Large intestine (tissue), 3 donors: ENCODE results near the gene PROS1. TPM values are rescaled to one million over a fixed set of nuclear protein-coding genes. Genes with fewer than 3 reads are reported as not detected.
A peak's percentile ranks its signal among the peaks of the same experiment; 100 is the strongest.
"Not testable (repeated sequence)": the region's sequence is repeated elsewhere in the genome, so short reads cannot be mapped to it uniquely, and the experiment has no call there.

Source experiments
- DNase-seq, 2 donors: peaks; one replicate each; pipeline versions ENCODE4 v3.0.0 to v3.0.0-alpha.2; 2013
- H3K27ac ChIP-seq: one replicate; pipeline ENCODE4 v1.5.1; 2013; ENCODE audit warnings: low read length
- H3K27me3 ChIP-seq: 2 replicates; pipeline ENCODE4 v1.6.1; 2013; ENCODE audit warnings: low read length; ENCODE audit not compliant: control insufficient read depth, insufficient read depth
- H3K36me3 ChIP-seq: 2 replicates; pipeline ENCODE4 v1.6.1; 2013; ENCODE audit warnings: low read length; ENCODE audit not compliant: control insufficient read depth, insufficient read depth
- H3K4me1 ChIP-seq: one replicate; pipeline ENCODE4 v1.6.1; 2013; ENCODE audit warnings: low read length; ENCODE audit not compliant: control insufficient read depth, insufficient read depth
- H3K4me3 ChIP-seq: one replicate; pipeline ENCODE4 v1.5.1; 2013; ENCODE audit warnings: low read length
- H3K9me3 ChIP-seq: one replicate; pipeline ENCODE4 v1.6.1; 2013; ENCODE audit warnings: mild to moderate bottlenecking, low read depth, low read length, moderate library complexity; ENCODE audit not compliant: control insufficient read depth
- WGBS: methylation state at CpG from one replicate; pipeline ENCODE4 v1.1.5; 2013; ENCODE audit warnings: low lambda C conversion rate; ENCODE audit not compliant: insufficient coverage; 5-methylcytosine and 5-hydroxymethylcytosine counted together
- polyA plus RNA-seq: library from polyadenylated mRNA; unstranded; fragments of 120-200 nt; gene quantifications from one replicate; pipeline ENCODE4 v1.2.1, GENCODE V29; 2013

PROS1 gene
- polyA plus RNA-seq, 1 donor, result 43.5 TPM

DNA sequence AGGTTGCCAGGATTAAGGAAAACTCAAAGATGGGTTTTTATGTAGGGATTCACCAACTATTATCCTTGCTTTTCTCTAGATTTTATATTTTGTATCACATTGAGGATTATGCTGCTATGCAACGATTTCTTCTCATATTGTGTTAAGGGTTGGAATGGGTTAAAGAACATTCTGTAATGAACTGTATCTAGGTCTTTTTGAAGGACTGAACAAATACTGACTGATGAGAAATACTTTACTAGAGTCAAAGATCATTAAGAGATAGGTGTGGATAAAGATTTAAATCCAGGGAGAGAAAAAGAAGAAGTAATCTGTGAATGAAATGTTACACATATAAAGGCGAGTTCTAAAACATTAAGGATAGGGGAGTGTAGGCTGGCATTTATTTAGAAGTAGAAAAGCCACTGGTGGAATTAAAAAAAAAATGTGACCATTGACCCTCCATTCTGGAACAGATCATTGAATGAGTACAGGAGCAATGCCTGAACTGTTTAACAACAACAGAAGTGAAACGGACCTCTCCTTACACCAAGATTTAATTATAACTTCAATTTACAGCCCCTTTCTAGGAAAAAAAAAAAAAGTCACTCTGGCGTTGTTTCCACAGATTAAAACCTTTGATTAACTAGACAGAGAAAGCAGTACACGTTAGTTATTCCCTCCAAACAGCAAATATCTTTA is 39.2 kb downstream of the PROS1 start:
- Histone ChIP-seq H3K4me3 (no peak overlapping the region), H3K36me3 (no peaks in the 10 kb centered on the region), H3K27me3 (no peaks in the 10 kb centered on the region), H3K9me3 (no peaks in the 10 kb centered on the region), H3K27ac (no peak overlapping the region), H3K4me1 (no peaks in the 10 kb centered on the region)
- no peak for DNase-seq
- WGBS, result 51% methylated on average over 2 of the region's 5 CpGs

DNA sequence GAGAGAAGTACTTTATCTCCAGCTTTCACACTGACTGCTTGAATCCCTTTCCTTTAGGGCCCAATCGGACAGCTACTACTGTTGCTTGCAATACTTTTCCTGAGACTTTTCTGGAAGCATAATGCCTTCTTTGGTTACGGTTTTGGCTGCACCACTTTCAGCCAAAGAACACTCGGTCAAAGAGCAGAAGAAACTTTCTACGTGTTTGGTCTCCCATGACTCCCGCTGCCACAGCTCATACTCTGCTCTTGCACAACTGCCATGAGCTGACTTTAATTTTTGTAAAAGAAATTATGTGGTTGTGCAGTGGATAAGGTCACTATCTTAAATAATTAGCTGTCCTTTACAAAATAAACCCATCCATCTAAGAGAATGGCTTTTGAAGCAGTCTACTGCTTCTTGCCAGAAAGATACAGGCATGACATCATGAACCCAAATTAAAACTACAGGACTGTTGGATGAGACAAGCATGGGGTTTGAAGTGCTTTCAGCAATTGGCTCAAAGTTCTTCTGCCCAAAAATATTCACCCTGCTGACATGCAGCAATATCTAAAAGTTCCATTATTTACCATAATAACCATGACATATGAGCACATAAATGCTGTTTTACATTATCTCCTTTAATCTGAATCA is 42.0 kb downstream of the PROS1 start:
- no peak for DNase-seq
- WGBS, result 96% methylated on average over 3 of the region's 5 CpGs
- Histone ChIP-seq H3K36me3 (no peaks in the 10 kb centered on the region), H3K4me3 (no peak overlapping the region), H3K27ac (no peak overlapping the region), H3K9me3 (no peaks in the 10 kb centered on the region), H3K27me3 (no peaks in the 10 kb centered on the region), H3K4me1 (no peaks in the 10 kb centered on the region)

DNA sequence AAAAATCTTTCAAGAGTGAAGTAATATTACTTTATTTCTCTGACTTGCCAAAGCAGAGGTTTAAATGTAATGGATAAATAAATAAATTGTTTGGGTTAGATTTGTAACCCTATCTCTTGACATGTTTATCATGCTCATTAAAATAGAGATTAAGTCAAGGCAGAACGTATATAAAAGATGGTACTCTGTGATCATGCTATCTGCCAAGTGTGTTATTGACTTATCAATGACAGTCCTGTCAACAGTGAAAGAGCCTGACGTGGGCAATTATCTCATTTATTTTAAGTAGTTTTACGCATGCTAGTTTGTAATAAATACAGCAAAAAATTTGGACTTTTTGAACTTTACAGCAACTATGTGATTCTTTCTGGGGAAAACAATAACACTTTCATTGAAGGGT is 43.7 kb downstream of the PROS1 start:
- DNase-seq, result no peak
- WGBS, result 40% methylated on average over 1 of the region's 3 CpGs
- no peak overlapping the region for H3K27ac ChIP-seq
- H3K36me3 ChIP-seq, result no peaks in the 10 kb centered on the region
- no peaks in the 10 kb centered on the region for H3K4me1 ChIP-seq
- H3K9me3 ChIP-seq, result no peaks in the 10 kb centered on the region
- no peaks in the 10 kb centered on the region for H3K27me3 ChIP-seq
- no peak overlapping the region for H3K4me3 ChIP-seq

DNA sequence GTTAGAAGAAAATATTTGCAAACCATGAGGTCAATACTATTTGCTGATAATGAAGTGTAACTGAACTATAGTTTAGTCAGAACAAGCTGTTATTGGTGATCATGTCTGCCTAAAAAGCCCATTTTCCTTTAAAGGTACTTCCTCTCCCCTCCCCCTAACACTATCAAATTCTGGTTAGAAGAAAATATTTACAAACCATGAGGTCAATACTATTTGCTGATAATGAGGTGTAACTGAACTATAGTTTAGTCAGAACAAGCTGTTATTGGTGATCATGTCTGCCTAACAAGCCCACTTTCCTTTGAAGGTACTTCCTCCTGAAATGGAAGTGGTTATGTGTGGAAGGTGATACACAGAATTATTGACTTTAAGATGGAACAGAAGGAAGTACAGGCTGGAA is 46.9 kb downstream of the PROS1 start:
- no peaks in the 10 kb centered on the region for H3K27me3 ChIP-seq
- no peaks in the 10 kb centered on the region for H3K9me3 ChIP-seq
- no peaks in the 10 kb centered on the region for H3K4me1 ChIP-seq
- no peaks in the 10 kb centered on the region for H3K36me3 ChIP-seq
- H3K4me3 ChIP-seq, result no peak overlapping the region
- no peak for DNase-seq
- H3K27ac ChIP-seq, result no peak overlapping the region

DNA sequence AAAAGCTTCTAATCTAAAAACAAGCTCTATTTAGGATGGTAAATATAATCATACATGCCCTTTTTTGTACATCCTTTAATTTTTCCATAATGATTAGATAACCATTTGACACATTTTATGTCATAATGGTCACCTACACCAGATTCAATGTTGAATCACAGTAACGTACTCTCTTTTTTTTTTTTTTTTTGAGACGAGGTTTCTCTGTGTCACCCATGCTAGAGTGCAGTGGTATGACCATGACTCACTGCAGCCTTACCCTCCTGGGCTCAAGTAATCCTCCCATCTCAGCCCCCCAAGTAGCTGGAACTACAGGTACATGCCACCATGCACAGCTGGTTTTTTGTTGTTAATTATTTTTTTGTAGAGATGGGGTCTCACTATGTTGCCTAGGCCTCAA is 49.2 kb downstream of the PROS1 start:
- Histone ChIP-seq H3K9me3 (no peaks in the 10 kb centered on the region), H3K4me3 (no peak overlapping the region), H3K36me3 (no peaks in the 10 kb centered on the region), H3K27ac (no peak overlapping the region), H3K27me3 (no peaks in the 10 kb centered on the region), H3K4me1 (no peaks in the 10 kb centered on the region)
- WGBS, result no CpG with 5 or more reads among the region's 2 CpGs
- no peak for DNase-seq

DNA sequence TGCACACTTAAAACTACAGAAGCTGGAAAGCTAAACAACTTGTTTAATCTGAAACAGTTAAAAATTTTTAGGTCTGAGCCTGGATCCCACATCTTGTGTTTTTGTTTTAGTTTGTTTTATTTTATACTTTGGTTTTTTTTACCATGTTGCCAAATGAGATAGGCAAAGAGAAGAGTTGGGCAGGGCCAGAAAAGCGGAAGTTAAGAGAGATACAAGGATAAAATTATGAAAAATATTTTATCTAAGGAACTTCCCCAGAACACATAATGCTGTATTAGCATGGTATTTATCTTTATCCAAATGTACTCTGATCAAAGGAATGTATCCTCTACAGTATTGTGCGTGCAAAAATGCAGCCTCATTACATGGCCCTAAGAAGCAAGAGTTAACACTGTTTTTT is 50.7 kb downstream of the PROS1 start:
- Histone ChIP-seq H3K36me3 (no peaks in the 10 kb centered on the region), H3K27ac (no peak overlapping the region), H3K4me1 (no peaks in the 10 kb centered on the region), H3K4me3 (no peak overlapping the region), H3K9me3 (no peaks in the 10 kb centered on the region), H3K27me3 (no peaks in the 10 kb centered on the region)
- no peak for DNase-seq
- WGBS, result 100% methylated on average over 1 of the region's 2 CpGs

DNA sequence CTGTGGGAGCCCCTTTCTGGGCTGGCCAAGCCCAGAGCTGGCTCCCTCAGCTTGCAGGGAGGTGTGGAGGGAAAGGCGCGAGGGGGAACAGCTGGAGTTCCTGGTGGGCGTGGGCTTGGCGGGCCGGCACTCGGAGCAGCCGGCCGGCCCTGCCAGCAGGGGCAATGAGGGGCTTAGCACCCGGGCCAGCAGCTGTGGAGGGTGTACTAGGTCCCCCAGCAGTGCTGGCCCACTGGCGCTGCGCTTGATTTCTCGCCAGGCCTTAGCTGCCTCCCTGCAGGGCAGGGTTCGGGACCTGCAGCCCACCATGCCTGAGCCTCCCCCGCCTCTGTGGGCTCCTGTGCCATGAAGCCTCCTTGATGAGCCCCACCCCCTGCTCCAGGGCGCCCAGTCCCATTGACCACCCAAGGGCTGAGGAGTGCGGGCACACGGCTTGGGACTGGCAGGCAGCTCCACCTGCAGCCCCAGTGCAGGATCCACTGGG is 56.1 kb downstream of the PROS1 start:
- not testable (repeated sequence) for H3K27ac ChIP-seq, H3K4me1 ChIP-seq, H3K27me3 ChIP-seq, H3K9me3 ChIP-seq, H3K4me3 ChIP-seq, DNase-seq, H3K36me3 ChIP-seq
- WGBS, result no CpG with 5 or more reads among the region's 17 CpGs

DNA sequence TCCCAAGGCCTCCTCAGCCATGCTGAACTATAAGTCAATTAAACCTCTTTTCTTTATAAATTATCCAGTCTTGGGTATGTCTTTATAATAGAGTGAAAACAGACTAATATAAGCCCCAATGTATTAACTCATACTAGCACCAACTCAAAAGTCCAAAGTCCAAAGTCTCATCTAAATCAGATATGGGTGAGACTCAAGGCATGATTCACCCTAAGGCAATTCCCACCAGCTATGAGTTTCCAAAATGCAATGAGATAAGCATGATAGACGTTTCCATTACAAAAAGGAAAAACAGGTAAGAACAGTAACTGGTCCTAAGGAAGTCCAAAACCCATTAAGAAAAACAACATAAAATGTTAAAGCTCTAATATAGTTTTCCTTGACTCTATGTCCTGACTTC is 60.1 kb downstream of the PROS1 start:
- not testable (repeated sequence) for H3K9me3 ChIP-seq, H3K4me1 ChIP-seq, H3K27ac ChIP-seq, H3K36me3 ChIP-seq, H3K27me3 ChIP-seq, H3K4me3 ChIP-seq
- no CpG with 5 or more reads among the region's 1 CpG for WGBS
- DNase-seq, result peak in 1 of 2 donors; percentile 3

DNA sequence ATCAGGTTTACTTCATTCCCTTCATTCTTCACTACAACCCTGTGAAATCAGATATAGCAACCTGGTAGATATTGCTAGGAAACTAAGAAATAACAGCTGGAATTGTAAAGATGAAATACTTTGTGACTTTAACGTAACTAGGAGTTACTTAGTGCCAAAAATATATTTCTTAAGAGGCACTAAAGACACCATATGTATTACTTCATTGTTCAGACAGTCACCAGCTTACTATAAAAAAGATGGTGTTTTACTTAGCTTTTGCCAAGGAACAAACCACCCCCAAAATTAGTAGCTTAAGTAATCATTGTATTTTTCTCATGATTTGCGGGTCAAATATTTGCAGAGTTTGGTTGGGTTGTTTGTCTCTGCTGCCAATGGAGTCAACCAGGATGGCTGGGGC is 62.5 kb downstream of the PROS1 start:
- no peak for DNase-seq
- Histone ChIP-seq H3K4me3 (no peak overlapping the region), H3K4me1 (no peaks in the 10 kb centered on the region), H3K27me3 (no peaks in the 10 kb centered on the region), H3K9me3 (peaks cover 2% of the 10 kb centered on the region), H3K36me3 (no peaks in the 10 kb centered on the region), H3K27ac (no peak overlapping the region)
- no CpG with 5 or more reads among the region's 2 CpGs for WGBS

DNA sequence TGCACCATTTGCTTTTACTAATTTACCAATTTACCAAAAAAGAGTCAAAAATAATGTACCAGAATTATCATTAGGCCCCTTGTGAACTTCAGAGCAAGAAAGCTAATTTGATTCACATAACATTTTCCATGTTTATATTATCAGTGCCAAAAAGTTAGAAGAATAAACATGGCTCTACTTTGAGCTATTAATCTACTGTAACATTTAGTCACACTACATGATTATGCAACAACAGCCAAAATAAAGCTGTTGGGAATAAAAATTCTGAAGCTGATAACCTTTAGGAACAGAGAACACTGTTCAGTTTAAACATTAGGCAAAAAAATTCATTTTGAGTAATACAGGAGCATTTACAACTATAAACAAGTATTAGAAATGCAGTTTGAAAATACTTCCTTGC is 63.6 kb downstream of the PROS1 start:
- no peak for DNase-seq
- no peaks in the 10 kb centered on the region for H3K27me3 ChIP-seq
- no peaks in the 10 kb centered on the region for H3K36me3 ChIP-seq
- no peaks in the 10 kb centered on the region for H3K4me1 ChIP-seq
- H3K4me3 ChIP-seq, result no peak overlapping the region
- H3K27ac ChIP-seq, result no peak overlapping the region
- H3K9me3 ChIP-seq, result peaks cover 2% of the 10 kb centered on the region

DNA sequence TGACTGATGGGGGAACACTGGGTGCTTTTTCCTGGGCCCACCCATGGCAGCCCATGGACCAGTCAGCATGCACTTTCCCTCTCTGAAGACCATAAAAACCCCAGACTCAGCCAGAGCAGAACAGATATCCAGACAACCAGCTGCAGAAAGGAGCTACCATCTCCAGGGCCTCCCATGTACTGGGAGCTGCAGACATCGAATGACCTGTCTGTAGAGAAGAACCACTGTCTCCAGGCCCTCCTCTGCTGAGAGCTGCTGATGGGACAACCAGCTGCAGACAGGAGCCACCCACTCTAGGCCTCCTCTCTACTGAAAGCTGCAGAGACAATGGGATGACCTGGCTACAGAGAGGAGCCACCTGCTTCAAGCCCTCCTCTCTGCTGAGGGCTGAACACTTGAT is 66.6 kb downstream of the PROS1 start:
- Histone ChIP-seq H3K27ac (no peak overlapping the region), H3K4me3 (no peak overlapping the region), H3K27me3 (no peaks in the 10 kb centered on the region), H3K36me3 (no peaks in the 10 kb centered on the region), H3K4me1 (no peaks in the 10 kb centered on the region), H3K9me3 (peaks cover 2% of the 10 kb centered on the region)
- no peak for DNase-seq
- WGBS, result no CpG with 5 or more reads among the region's 1 CpG
